Mesenchymal stem cell (in vitro differentiated cells and primary cell): ENCODE measurements around the gene PARD3B.

Experiments
- DNase-seq: peaks from one replicate; pipeline ENCODE4 v3.0.0-alpha.2; 2013
- H2AFZ ChIP-seq: one replicate; pipeline ENCODE4 v1.6.1; 2013; ENCODE audit warnings: low read depth, mild to moderate bottlenecking, control low read depth, inconsistent platforms, low read length, moderate library complexity
- H2AK5ac ChIP-seq: 2 replicates; pipeline ENCODE4 v1.6.1; 2013; ENCODE audit warnings: low read length, moderate library complexity, mild to moderate bottlenecking, inconsistent platforms; ENCODE audit not compliant: severe bottlenecking
- H2BK120ac ChIP-seq: one replicate; pipeline ENCODE4 v1.6.1; 2013; ENCODE audit warnings: low read depth, mild to moderate bottlenecking, inconsistent platforms, low read length, moderate library complexity
- H2BK12ac ChIP-seq, 2 experiments: one replicate each; pipeline ENCODE4 v1.6.1; 2013; ENCODE audit warnings: inconsistent platforms in 2 of 2, low read length in 2 of 2, mild to moderate bottlenecking in 2 of 2, moderate library complexity in 2 of 2, control low read depth in 1 of 2
- H2BK15ac ChIP-seq: one replicate; pipeline ENCODE4 v1.6.1; 2013; ENCODE audit warnings: mild to moderate bottlenecking, low read depth, inconsistent platforms; ENCODE audit not compliant: poor library complexity, severe bottlenecking
- H2BK5ac ChIP-seq: 2 replicates; pipeline ENCODE4 v1.6.1; 2013; ENCODE audit warnings: low read depth, mild to moderate bottlenecking, low read length, control low read depth, inconsistent platforms; ENCODE audit not compliant: poor library complexity, severe bottlenecking
- H3K14ac ChIP-seq, 2 experiments: one replicate each; pipeline ENCODE4 v1.6.1; 2013; ENCODE audit warnings: inconsistent platforms in 2 of 2, low read length in 2 of 2, control low read depth in 1 of 2, mild to moderate bottlenecking in 1 of 2, moderate library complexity in 1 of 2
- H3K18ac ChIP-seq, 2 experiments: one replicate each; pipeline ENCODE4 v1.6.1; 2013; ENCODE audit warnings: inconsistent platforms in 2 of 2, low read length in 2 of 2, control low read depth in 1 of 2, low read depth in 1 of 2, mild to moderate bottlenecking in 1 of 2
- H3K23ac ChIP-seq, 2 experiments: one replicate each; pipeline ENCODE4 v1.6.1; 2013; ENCODE audit warnings: inconsistent platforms in 2 of 2, low read length in 2 of 2, mild to moderate bottlenecking in 2 of 2, moderate library complexity in 2 of 2, control low read depth in 1 of 2
- H3K27ac ChIP-seq: 2 replicates; pipeline ENCODE4 v1.5.1; 2013; ENCODE audit warnings: mild to moderate bottlenecking, moderate library complexity, low read length, control low read depth, inconsistent platforms; ENCODE audit not compliant: poor library complexity, severe bottlenecking
- H3K27me3 ChIP-seq, 2 experiments: 2 replicates each; pipeline versions ENCODE4 v1.6.1 to v1.7.0; 2013; ENCODE audit warnings: low read length in 2 of 2, mild to moderate bottlenecking in 2 of 2, moderate library complexity in 2 of 2, control low read depth in 1 of 2, inconsistent platforms in 1 of 2; ENCODE audit not compliant: control insufficient read depth in 1 of 2, insufficient read depth in 1 of 2
- H3K36me3 ChIP-seq, 2 experiments: 2 replicates each; pipeline versions ENCODE4 v1.6.1 to v1.7.0; 2013; ENCODE audit warnings: low read length in 2 of 2, control low read depth in 1 of 2, inconsistent platforms in 1 of 2, low read depth in 1 of 2, mild to moderate bottlenecking in 1 of 2; ENCODE audit not compliant: insufficient read depth in 2 of 2, control insufficient read depth in 1 of 2
- H3K4ac ChIP-seq, 2 experiments: one replicate each; pipeline ENCODE4 v1.6.1; 2013; ENCODE audit warnings: inconsistent platforms in 2 of 2, low read length in 2 of 2, mild to moderate bottlenecking in 2 of 2, moderate library complexity in 2 of 2, control low read depth in 1 of 2, low read depth in 1 of 2
- H3K4me1 ChIP-seq: 2 replicates; pipeline ENCODE4 v1.6.1; 2013; ENCODE audit warnings: low read depth, low read length, control low read depth; ENCODE audit not compliant: control insufficient read depth, insufficient read depth
- H3K4me2 ChIP-seq: 2 replicates; pipeline ENCODE4 v1.6.1; 2013; ENCODE audit warnings: low read length, mild to moderate bottlenecking, inconsistent platforms; ENCODE audit not compliant: poor library complexity, severe bottlenecking
- H3K4me3 ChIP-seq, 2 experiments: 2 replicates each; pipeline versions ENCODE4 v1.5.1 to v1.7.0; 2013; ENCODE audit warnings: low read length in 2 of 2, mild to moderate bottlenecking in 2 of 2, control low read depth in 1 of 2, low read depth in 1 of 2; ENCODE audit not compliant: insufficient read depth in 1 of 2
- H3K79me1 ChIP-seq: replicated peaks from 2 replicates; pipeline ENCODE4 v1.6.1; 2013; ENCODE audit warnings: mild to moderate bottlenecking, control low read depth, low read length, inconsistent platforms; ENCODE audit not compliant: poor library complexity, severe bottlenecking
- H3K9ac ChIP-seq: 2 replicates; pipeline ENCODE4 v1.7.0; 2013; ENCODE audit warnings: mild to moderate bottlenecking, low read length, moderate library complexity
- H3K9me3 ChIP-seq: 2 replicates; pipeline ENCODE4 v1.7.0; 2013; ENCODE audit warnings: mild to moderate bottlenecking, low read length; ENCODE audit not compliant: control insufficient read depth
- H4K8ac ChIP-seq: one replicate; pipeline ENCODE4 v1.6.1; 2013; ENCODE audit warnings: inconsistent platforms, mild to moderate bottlenecking, low read length, moderate library complexity
- H4K91ac ChIP-seq: one replicate; pipeline ENCODE4 v1.6.1; 2013; ENCODE audit warnings: mild to moderate bottlenecking, low read length, inconsistent platforms
- WGBS: methylation state at CpG from one replicate; pipeline ENCODE4 v1.1.7; 2013; ENCODE audit warnings: mixed read lengths; 5-methylcytosine and 5-hydroxymethylcytosine counted together

The PARD3B gene

GRCh38 chr2:204717591-204717990 lies 172.3 kb downstream of the PARD3B start:
- H3K4me2 ChIP-seq = no peak overlapping the region
- H2BK120ac ChIP-seq = no peak overlapping the region
- H3K27me3 ChIP-seq = no peaks in the 10 kb centered on the region
- H3K14ac ChIP-seq = no peak overlapping the region
- H3K4ac ChIP-seq = no peak overlapping the region
- WGBS = 93% methylated on average over 2 of the region's 3 CpGs
- H3K9ac ChIP-seq = no peak overlapping the region
- no peak overlapping the region for H4K91ac ChIP-seq
- no peaks in the 10 kb centered on the region for H3K36me3 ChIP-seq
- H3K4me3 ChIP-seq = no peak overlapping the region
- no peaks in the 10 kb centered on the region for H3K4me1 ChIP-seq
- no peak overlapping the region for H2BK5ac ChIP-seq
- H3K79me1 ChIP-seq = peaks cover under 1% of the 10 kb centered on the region
- no peak overlapping the region for H4K8ac ChIP-seq
- H3K9me3 ChIP-seq = no peaks in the 10 kb centered on the region
- no peak overlapping the region for H2BK12ac ChIP-seq
- H3K23ac ChIP-seq = no peak overlapping the region
- DNase-seq = no peak
- no peak overlapping the region for H2AFZ ChIP-seq
- H2AK5ac ChIP-seq = no peak overlapping the region
- no peak overlapping the region for H2BK15ac ChIP-seq
- H3K27ac ChIP-seq = no peak overlapping the region
- H3K18ac ChIP-seq = no peak overlapping the region

- Histone ChIP-seq H2BK15ac (no peak overlapping the region), H3K4me3 (no peak overlapping the region), H4K91ac (no peak overlapping the region), H3K18ac (no peak overlapping the region), H3K79me1 (peaks cover 2% of the 10 kb centered on the region), H3K23ac (no peak overlapping the region), H2AK5ac (no peak overlapping the region), H2AFZ (no peak overlapping the region), H3K36me3 (no peaks in the 10 kb centered on the region), H3K4ac (no peak overlapping the region), H3K14ac (no peak overlapping the region), H3K4me2 (no peak overlapping the region), H3K9me3 (no peaks in the 10 kb centered on the region), H2BK5ac (no peak overlapping the region), H3K4me1 (no peaks in the 10 kb centered on the region), H3K27me3 (no peaks in the 10 kb centered on the region), H4K8ac (no peak overlapping the region), H2BK120ac (no peak overlapping the region), H3K27ac (no peak overlapping the region), H2BK12ac (no peak overlapping the region), H3K9ac (no peak overlapping the region)
- 100% methylated on average over 2 of the region's 3 CpGs for WGBS
- no peak for DNase-seq
Measured at GRCh38 chr2:204718607-204719006, 173.3 kb downstream of the PARD3B start.

GRCh38 chr2:204720874-204721273 lies 175.6 kb downstream of the PARD3B start:
- WGBS = 98% methylated on average over 2 of the region's 2 CpGs
- H2BK12ac ChIP-seq = no peak overlapping the region
- no peak for DNase-seq
- no peak overlapping the region for H2BK5ac ChIP-seq
- no peak overlapping the region for H2BK120ac ChIP-seq
- no peak overlapping the region for H4K91ac ChIP-seq
- no peaks in the 10 kb centered on the region for H3K9me3 ChIP-seq
- H2BK15ac ChIP-seq = no peak overlapping the region
- no peak overlapping the region for H3K9ac ChIP-seq
- no peak overlapping the region for H3K18ac ChIP-seq
- H2AFZ ChIP-seq = no peak overlapping the region
- no peak overlapping the region for H3K27ac ChIP-seq
- no peak overlapping the region for H3K14ac ChIP-seq
- H3K79me1 ChIP-seq = peaks cover 2% of the 10 kb centered on the region
- no peaks in the 10 kb centered on the region for H3K36me3 ChIP-seq
- H3K4ac ChIP-seq = no peak overlapping the region
- H3K27me3 ChIP-seq = no peaks in the 10 kb centered on the region
- no peak overlapping the region for H2AK5ac ChIP-seq
- no peak overlapping the region for H4K8ac ChIP-seq
- no peak overlapping the region for H3K4me3 ChIP-seq
- H3K4me1 ChIP-seq = no peaks in the 10 kb centered on the region
- no peak overlapping the region for H3K4me2 ChIP-seq
- no peak overlapping the region for H3K23ac ChIP-seq

- Histone ChIP-seq H3K9me3 (no peaks in the 10 kb centered on the region), H3K4me2 (no peak overlapping the region), H4K91ac (no peak overlapping the region), H3K18ac (no peak overlapping the region), H3K27ac (no peak overlapping the region), H2BK120ac (no peak overlapping the region), H3K79me1 (peaks cover 2% of the 10 kb centered on the region), H2AK5ac (no peak overlapping the region), H2BK5ac (no peak overlapping the region), H3K27me3 (no peaks in the 10 kb centered on the region), H3K14ac (no peak overlapping the region), H3K4me3 (peak overlapping the region in 1 of 2 experiments; percentile 52), H3K4me1 (no peaks in the 10 kb centered on the region), H4K8ac (no peak overlapping the region), H3K36me3 (no peaks in the 10 kb centered on the region), H2BK12ac (no peak overlapping the region), H3K4ac (no peak overlapping the region), H3K9ac (no peak overlapping the region), H2AFZ (no peak overlapping the region), H3K23ac (no peak overlapping the region), H2BK15ac (no peak overlapping the region)
- DNase-seq = no peak
- WGBS = 93% methylated on average over 3 of the region's 3 CpGs
Measured at GRCh38 chr2:204722207-204722606, 176.9 kb downstream of the PARD3B start.
